ENCODE measurements around the gene CCDC39.

Gene CCDC39

DNA sequence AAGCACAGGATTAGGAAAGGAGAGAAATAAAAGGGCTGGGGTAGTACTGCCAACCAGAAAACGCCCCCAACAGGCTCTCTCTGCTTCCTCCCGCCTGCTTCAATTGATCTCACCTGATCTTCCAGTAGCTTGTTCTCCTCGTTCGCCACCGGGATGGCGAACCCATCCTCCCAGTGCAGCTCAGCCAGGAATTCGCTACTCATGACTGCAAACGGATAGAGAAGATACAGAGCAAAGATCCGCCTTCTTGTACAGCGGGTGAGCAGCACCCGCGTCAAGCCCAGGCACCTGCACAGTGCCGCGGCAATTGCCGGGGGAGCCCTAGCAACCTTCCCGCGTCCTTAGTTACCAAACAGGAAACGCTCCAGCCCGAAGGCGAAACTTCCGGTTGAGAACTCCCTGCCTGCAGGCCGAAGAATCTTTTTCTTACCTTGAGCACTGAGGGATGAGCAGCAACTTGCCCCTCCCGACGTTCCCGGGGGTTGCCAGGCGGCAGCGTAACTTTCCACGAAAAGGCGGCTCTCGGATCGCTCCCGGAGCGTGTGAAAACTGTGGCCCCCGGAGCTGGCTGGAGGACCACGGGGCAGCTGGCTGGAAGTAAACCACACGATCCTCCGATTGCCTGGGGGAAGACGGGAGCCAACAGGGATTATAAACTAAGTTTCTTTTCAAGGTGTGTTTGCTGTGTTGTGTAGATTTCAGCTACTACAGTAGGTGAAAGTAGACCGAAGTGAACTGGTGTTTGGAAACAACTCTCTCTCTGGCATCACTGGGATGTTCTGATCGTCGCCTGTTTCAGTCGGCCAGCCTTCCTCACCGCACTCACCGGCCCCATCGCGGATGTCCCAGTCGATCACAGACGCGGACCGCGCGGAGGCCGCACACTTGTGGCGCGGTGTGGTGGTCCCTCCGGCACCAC is at the start of gene CCDC39:
TSS of gene CCDC39 (minus strand) at position 312 of the 919 bp plus-strand sequence. CDS start at position 203, 109 bp downstream.
- DNase-seq (ENCODE audit: low read depth) = peak; percentile 38

DNA sequence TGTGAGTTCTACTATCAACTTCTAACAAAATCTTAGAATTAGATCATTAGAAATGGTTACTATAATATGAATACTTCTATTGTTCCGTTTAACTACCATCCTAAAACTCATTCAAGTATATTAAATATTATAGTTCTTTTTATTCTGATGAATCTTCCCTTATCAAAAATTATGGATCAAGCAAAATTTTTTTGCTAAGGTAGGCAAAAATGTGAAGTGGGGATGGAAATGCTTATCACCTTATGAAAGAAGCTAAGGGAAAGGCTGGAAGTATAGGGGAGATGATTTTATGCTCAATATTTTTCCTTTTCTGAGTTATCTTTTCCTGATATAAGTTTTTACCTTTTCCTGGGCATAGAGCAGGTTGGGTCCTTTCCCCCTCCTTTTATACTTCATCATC is 40.7 kb upstream of the CCDC39 start:
- no peak for DNase-seq (ENCODE audit: low read depth)

DNA sequence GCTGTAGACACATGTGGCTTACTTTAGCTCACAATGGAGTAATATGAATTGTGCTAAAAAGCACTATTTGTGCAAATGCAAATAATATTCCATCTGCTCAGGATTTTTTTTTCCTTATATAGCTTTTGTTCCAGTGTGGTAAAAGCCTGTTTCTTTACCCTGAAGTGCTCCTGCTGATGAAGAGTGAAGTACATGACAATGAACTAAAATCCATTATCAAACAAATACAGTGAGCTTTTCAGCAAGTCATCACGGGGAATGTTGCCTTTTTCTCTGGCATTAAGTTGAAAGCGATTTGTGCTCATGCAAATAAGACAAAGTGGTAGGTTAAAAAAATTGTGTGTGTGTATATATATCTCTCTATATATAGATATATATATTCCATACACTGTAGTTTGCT is 28.6 kb upstream of the CCDC39 start:
- no peak for DNase-seq (ENCODE audit: low read depth)

- no peak for DNase-seq (ENCODE audit: low read depth)
These were observed 26.3 kb upstream of the CCDC39 start for GRCh38 chr3:180705619-180706018.

DNA sequence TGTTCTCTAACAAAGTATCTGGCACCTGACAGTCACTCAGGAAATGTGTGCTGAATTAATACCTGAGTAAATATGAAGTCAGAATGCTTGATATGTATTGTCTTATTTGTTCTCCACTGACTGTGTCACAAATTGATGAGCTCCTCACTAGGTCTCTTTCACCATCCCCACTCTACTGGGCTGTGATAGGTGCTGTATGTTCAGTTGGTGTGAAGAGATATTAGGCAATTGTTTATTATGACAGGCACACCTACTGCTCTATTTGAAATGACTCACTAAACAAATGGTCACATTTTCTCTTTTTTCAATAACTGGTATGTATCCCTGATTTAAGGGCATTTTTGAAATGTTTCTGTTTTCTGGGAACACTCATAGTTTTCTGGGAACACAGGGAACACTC is 25.2 kb upstream of the CCDC39 start:
- no peak for DNase-seq (ENCODE audit: low read depth)

- no peak for DNase-seq (ENCODE audit: low read depth)
These were observed 21.7 kb upstream of the CCDC39 start for GRCh38 chr3:180700941-180701340.

DNA sequence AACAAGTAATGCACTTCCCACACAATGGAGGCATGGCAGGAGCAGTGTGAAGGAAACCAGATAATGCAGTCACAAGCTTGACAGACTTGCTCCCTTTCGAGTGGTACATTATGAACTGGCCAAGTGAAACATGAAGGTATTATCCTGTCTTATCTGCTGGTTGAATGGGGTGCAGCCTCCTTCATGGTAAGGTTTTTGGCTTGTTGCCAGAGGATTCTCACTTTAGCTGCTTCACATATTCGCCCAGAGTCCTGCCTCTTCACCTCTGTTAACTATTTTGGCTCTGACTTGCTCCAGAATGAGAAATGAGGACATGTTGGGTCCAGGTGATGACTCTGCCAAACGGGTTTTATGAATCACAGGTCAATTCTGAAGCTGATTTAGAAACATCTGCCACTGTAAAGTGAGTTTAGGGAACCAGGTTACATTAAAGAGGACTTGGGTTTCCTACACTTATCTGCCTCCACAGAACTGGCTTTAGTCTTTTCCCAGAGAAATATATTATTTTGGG is 19.5 kb upstream of the CCDC39 start:
- no peak for DNase-seq (ENCODE audit: low read depth)

GRCh38 chr3:180694321-180694720 is 15.0 kb upstream of the CCDC39 start:
- no peak for DNase-seq (ENCODE audit: low read depth)

- no peak for DNase-seq (ENCODE audit: low read depth)
These were observed 14.4 kb upstream of the CCDC39 start for GRCh38 chr3:180693656-180694055.

- no peak for DNase-seq (ENCODE audit: low read depth)
These were observed 10.8 kb upstream of the CCDC39 start for GRCh38 chr3:180690061-180690460.

DNA sequence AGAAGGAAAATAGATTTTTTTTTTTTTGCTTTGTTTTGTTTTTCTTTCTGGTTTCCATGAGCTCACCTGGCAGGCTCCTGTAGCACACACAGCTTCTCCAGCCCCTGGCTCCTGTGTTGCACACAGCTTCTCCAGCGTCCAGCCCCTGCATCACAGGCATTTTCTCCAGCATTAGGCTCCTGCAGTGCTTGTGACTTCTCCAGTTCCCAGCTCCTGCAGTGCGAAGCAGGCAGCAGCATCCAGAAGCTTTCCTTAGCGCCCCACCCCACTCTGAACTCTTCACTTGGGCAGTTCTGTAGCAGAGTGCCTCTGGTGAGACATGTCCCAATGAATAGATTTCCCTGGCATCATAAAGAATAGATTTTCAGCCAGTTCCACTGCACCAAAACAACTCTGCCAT is 5.5 kb upstream of the CCDC39 start:
- no peak for DNase-seq (ENCODE audit: low read depth)

GRCh38 chr3:180683816-180684215 is 4.5 kb upstream of the CCDC39 start:
- no peak for DNase-seq (ENCODE audit: low read depth)

DNA sequence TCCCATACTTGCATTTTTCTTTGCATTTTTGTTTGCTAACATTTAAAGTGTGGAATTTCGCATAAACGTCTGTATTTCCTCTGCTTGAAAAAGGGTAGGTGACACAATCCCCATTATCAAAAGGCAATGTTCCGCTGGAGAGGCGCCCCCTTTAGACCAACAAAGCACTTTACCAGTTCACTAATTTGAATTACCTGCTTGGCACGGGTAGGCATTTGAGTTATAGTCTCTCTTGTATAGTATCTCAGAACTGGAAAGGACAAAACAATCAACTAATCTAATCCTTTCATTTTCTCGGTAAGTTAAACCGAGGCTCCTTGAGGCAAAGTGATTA is 775 bp upstream of the CCDC39 start:
- no peak for DNase-seq (ENCODE audit: low read depth)

DNA sequence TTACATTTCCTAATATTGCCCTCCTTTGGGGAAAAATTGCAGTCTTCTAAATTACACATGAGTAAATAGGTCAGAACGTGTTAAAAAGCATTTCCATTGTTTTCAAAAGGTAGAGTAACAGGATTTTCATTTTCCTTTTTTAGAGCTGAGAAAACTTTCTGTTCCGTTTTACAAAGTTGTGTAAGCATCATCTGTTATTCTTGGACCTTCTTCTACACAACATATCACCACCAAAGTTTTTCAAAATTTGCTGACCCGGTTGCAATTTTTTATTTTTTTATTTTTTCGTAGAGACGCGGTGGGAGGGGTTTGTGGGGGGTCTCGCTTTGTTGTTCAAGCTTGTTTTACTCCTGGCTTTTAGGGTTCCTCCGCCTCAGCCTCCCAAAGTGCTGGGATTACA is 1.1 kb downstream of the CCDC39 start:
- DNase-seq (ENCODE audit: low read depth) = no peak

DNA sequence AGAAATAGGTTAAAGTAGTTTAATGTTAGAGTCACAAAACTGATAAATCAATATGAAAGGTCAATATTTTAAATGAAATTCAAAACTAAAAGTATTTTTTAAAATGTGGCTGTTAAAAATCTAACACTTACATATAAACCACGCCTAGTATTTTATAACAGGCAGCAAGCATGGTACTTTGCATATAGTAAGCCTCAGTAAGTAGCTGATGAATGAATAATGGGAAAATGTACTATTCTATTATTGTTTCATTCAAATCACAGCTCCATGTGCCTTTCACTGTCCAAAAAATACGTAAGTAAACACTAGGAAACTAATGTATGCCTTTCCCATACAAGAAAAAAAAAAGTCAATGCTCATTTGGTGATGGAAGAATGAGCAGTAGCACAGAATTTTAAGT is 17.8 kb downstream of the CCDC39 start:
- DNase-seq (ENCODE audit: low read depth) = no peak

GRCh38 chr3:180657094-180657493 is 22.2 kb downstream of the CCDC39 start:
- DNase-seq (ENCODE audit: low read depth) = no peak

GRCh38 chr3:180656406-180656805 is 22.9 kb downstream of the CCDC39 start:
- DNase-seq (ENCODE audit: low read depth) = no peak

- no peak for DNase-seq (ENCODE audit: low read depth)
These were observed 33.0 kb downstream of the CCDC39 start for GRCh38 chr3:180646187-180646790.

DNA sequence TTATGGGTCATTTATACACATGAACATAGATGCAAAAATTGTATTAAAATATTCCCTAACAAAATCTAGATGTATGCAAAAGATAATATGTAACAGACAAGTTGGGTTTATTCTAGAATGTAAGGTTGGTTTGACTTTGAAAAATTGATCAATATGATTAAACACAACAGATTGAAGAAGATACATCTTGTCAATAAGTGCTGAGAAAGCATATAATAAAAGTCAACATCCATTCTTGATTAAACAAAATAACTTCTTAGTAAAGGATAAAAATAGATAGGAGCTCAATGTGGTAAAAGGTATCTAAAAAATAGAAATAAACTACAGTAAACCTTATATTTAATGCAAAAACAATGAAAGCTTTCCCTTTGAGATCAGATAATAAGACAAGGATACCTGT is 38.3 kb downstream of the CCDC39 start:
- no peak for DNase-seq (ENCODE audit: low read depth)

DNA sequence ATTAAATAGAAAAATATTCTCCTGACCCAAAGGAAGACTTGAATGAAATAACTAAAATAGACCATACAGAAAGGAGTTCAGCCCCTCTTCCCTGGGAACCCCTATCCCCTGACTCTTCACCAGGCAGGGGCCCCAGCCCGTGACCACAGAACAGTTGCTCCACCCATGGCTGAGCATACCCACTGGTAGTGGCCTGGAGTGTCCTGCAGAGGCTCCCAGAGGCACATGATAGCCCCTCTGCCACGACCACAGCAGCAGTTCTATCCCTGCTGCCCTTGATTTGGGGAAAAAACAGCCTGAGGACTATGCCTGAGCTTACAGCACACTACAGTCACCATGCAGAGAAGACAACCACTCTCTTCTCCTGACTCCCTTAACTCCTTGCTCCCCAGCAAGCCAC is 45.6 kb downstream of the CCDC39 start:
- DNase-seq (ENCODE audit: low read depth) = no peak

DNA sequence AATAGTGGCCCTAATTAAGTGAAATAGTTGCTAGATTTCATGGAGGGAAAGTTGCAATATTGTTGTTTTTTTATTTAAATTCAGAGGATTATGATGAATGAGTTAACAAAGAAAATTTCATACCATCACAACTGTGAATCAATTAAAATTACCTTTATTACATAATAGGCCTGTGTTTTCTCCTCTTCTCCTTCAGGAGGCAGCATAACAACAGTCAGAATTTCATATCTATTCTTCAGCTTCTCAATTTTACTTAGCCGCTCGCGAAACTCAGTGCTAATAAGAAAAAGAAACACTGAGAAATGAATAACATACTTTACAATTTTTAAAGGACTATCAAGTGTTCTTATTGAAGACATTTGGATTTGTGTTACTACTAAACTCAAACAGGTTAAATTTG is 48.0 kb downstream of the CCDC39 start:
- DNase-seq (ENCODE audit: low read depth) = no peak

DNA sequence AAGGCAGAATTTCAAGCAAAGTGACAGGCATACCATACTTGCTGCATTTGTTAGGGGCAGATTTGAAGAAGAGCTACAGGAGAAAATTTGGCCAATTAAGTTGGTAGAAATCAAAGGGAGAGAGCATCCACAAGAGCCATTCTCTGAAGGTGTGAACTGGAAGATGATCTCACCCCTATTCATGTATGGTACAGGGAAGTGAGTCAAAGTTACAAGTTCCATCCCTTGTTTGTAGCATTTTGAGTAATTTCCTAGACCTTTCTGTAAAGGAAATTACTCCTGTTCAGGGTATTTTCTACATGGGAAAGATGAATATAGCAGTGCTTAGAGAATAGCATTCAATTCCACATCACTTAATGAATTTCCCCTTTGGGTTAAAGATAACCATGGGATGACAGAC is 48.9 kb downstream of the CCDC39 start:
- no peak for DNase-seq (ENCODE audit: low read depth)

- DNase-seq (ENCODE audit: low read depth) = no peak
These were observed 52.4 kb downstream of the CCDC39 start for GRCh38 chr3:180626844-180627243.

DNA sequence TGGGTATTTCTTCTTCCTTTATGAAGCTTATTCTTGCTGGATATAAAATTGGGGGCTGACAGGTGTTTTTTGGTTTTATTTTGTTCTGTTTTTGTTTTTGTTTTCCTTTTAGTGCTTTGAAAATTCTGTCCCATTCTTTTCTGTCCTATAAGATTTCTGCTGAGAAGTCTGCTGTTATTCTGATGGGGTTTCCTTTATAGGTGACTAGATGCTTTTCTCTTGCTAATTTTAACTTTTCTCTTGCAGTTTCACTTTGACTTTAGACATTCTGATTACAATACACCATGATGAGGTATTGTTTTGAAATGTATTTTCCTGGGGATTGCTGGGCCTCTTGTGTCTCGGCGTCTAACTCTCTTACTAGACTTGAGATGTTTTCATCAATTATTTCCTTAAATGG is 54.6 kb downstream of the CCDC39 start:
- no peak for DNase-seq (ENCODE audit: low read depth)
